Ishikawa (cell line): ENCODE data around the gene CTU1.

ENCODE experiments used
- CEBPB ChIP-seq: IDR thresholded peaks from 2 replicates; pipeline ENCODE4 v1.6.1; 2012
- CREB1 ChIP-seq: IDR thresholded peaks from 2 replicates; pipeline ENCODE4 v1.6.1; 2012; ENCODE audit warnings: low read depth
- EGR1 ChIP-seq: IDR thresholded peaks from 2 replicates; pipeline ENCODE4 v1.6.1; 2012
- EP300 ChIP-seq: IDR thresholded peaks from 2 replicates; pipeline ENCODE4 v1.6.1; 2012; ENCODE audit warnings: borderline replicate concordance
- FOXM1 ChIP-seq: IDR thresholded peaks from 2 replicates; pipeline ENCODE4 v1.6.1; 2012; ENCODE audit warnings: low read depth, borderline replicate concordance
- MAX ChIP-seq: IDR thresholded peaks from 2 replicates; pipeline ENCODE4 v1.6.1; 2012
- NFIC ChIP-seq: IDR thresholded peaks from 2 replicates; pipeline ENCODE4 v1.6.1; 2012
- RAD21 ChIP-seq: IDR thresholded peaks from 2 replicates; pipeline ENCODE4 v1.6.1; 2012; ENCODE audit warnings: low read depth
- REST ChIP-seq: IDR thresholded peaks from 2 replicates; pipeline ENCODE4 v1.6.1; 2012; ENCODE audit warnings: low read depth, mild to moderate bottlenecking
- TAF1 ChIP-seq: IDR thresholded peaks from 2 replicates; pipeline ENCODE4 v1.6.1; 2012; ENCODE audit warnings: low read depth, mild to moderate bottlenecking
- TCF12 ChIP-seq: IDR thresholded peaks from 2 replicates; pipeline ENCODE4 v1.6.1; 2012; ENCODE audit warnings: low read depth
- TEAD4 ChIP-seq: IDR thresholded peaks from 2 replicates; pipeline ENCODE4 v1.6.1; 2012
- USF1 ChIP-seq: IDR thresholded peaks from 2 replicates; pipeline ENCODE4 v1.6.1; 2012
- YY1 ChIP-seq: IDR thresholded peaks from 2 replicates; pipeline ENCODE4 v1.6.1; 2012; ENCODE audit warnings: low read depth
- ZBTB7A ChIP-seq: IDR thresholded peaks from 2 replicates; pipeline ENCODE4 v1.6.1; 2012; ENCODE audit warnings: low read depth

Gene CTU1

GRCh38 chr19:51100601-51101000 is 7.6 kb downstream of the CTU1 start:
- TF ChIP-seq MAX: no peak
- TF ChIP-seq USF1: no peak
- no peak for TF ChIP-seq CREB1
- no peak for TF ChIP-seq TEAD4
- no peak for TF ChIP-seq ZBTB7A

GRCh38 chr19:51099047-51099382 is 9.2 kb downstream of the CTU1 start:
- TF ChIP-seq MAX: no peak
- no peak for TF ChIP-seq ZBTB7A
- TF ChIP-seq USF1: no peak
- no peak for TF ChIP-seq FOXM1
- TF ChIP-seq NFIC: no peak
- TF ChIP-seq TAF1: no peak
- TF ChIP-seq EP300: no peak
- TF ChIP-seq RAD21: no peak
- TF ChIP-seq YY1: no peak
- no peak for TF ChIP-seq REST
- TF ChIP-seq CREB1: no peak
- TF ChIP-seq TEAD4: no peak
- TF ChIP-seq EGR1: no peak
- TF ChIP-seq TCF12: no peak
- TF ChIP-seq CEBPB: no peak

GRCh38 chr19:51098365-51099046 is 9.7 kb downstream of the CTU1 start:
- no peak for TF ChIP-seq MAX
- TF ChIP-seq EGR1: no peak
- TF ChIP-seq REST: no peak
- no peak for TF ChIP-seq CREB1
- no peak for TF ChIP-seq YY1
- TF ChIP-seq RAD21: no peak
- TF ChIP-seq ZBTB7A: no peak

- no peak for TF ChIP-seq TCF12
- no peak for TF ChIP-seq FOXM1
- TF ChIP-seq CREB1: no peak
- no peak for TF ChIP-seq TEAD4
- TF ChIP-seq CEBPB: no peak
- no peak for TF ChIP-seq EP300
- no peak for TF ChIP-seq YY1
- no peak for TF ChIP-seq MAX
- no peak for TF ChIP-seq USF1
- no peak for TF ChIP-seq REST
- no peak for TF ChIP-seq ZBTB7A
- no peak for TF ChIP-seq RAD21
- no peak for TF ChIP-seq NFIC
- no peak for TF ChIP-seq EGR1
- no peak for TF ChIP-seq TAF1
These were observed 10.4 kb downstream of the CTU1 start for GRCh38 chr19:51097796-51098195.
